Choroid plexus epithelial cell (primary cell): ENCODE data around the gene SPATA2L.

Source experiments
- DNase-seq: peaks from one replicate; pipeline ENCODE4 v3.0.0-alpha.2; 2010; ENCODE audit warnings: low read depth
- H3K4me3 ChIP-seq: 2 replicates; pipeline ENCODE4 v1.5.1; 2011; ENCODE audit warnings: low read depth, mild to moderate bottlenecking, control low read depth, low read length, moderate library complexity
- CTCF ChIP-seq: conservative IDR thresholded peaks from 2 replicates; pipeline ENCODE4 v1.5.1; 2011; ENCODE audit warnings: low read depth, mild to moderate bottlenecking, control low read depth, inconsistent platforms, low read length, moderate library complexity

SPATA2L gene

GRCh38 chr16:89741342-89742014, 40.0 kb upstream of the SPATA2L start:
- TF ChIP-seq CTCF: no peak
- H3K4me3 ChIP-seq: no peak overlapping the region
- no peak for DNase-seq

GRCh38 chr16:89739383-89739782, 37.9 kb upstream of the SPATA2L start:
- no peak for TF ChIP-seq CTCF
- DNase-seq: no peak
- no peak overlapping the region for H3K4me3 ChIP-seq

GRCh38 chr16:89738538-89739317, 37.2 kb upstream of the SPATA2L start:
- no peak overlapping the region for H3K4me3 ChIP-seq
- DNase-seq: no peak
- no peak for TF ChIP-seq CTCF

GRCh38 chr16:89738072-89738377, 36.5 kb upstream of the SPATA2L start:
- TF ChIP-seq CTCF: no peak
- no peak for DNase-seq
- no peak overlapping the region for H3K4me3 ChIP-seq

DNA sequence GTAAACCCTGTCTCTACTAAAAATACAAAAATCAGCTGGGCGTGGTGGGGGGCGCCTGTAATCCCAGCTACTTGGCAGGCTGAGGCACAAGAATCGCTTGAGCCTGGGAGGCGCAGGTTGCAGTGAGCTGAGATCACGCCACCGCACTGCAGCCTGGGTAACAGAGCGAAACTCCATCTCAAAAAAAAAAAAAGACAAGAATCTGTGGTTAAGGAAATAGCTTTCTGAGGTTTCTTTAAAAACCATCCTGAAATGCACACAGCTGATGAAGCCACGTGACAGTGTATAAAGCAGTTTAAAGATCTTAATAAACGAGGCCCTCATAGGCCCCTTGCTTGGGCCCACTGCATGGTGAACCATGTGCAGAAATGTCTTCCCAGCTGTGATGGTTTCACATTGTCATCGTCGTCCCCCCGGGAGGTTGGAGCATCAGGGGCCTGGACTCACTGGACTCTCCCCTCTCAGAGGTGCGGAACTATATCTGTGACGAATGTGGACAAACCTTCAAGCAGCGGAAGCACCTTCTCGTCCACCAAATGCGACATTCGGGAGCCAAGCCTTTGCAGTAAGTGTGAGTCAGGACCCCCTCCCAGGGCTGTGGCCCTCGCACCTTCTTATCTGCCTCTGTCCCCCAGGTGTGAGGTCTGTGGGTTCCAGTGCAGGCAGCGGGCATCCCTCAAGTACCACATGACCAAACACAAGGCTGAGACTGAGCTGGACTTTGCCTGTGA, 36.0 kb upstream of the SPATA2L start:
- no peak overlapping the region for H3K4me3 ChIP-seq
- DNase-seq: no peak
- no peak for TF ChIP-seq CTCF

- DNase-seq: no peak
- no peak for TF ChIP-seq CTCF
- no peak overlapping the region for H3K4me3 ChIP-seq
Measured at GRCh38 chr16:89736554-89736953, 35.0 kb upstream of the SPATA2L start.
